Measurements from ENCODE around the gene LGMN. TPM values are rescaled to one million over a fixed set of nuclear protein-coding genes. Genes with fewer than 3 reads are reported as not detected.

LGMN gene
- total RNA-seq, 4 donors from 2014 or later = 61.8 to 77.3 (median 72.6) TPM

GRCh38 chr14:92690171-92691011, 58.0 kb downstream of the LGMN start:
- Histone ChIP-seq H3K36me3 (peaks cover 0 to 36% (median 0%) of the 10 kb centered on the region in 3 donors), H3K27ac (no peak overlapping the region), H3K9me3 (no peaks in the 10 kb centered on the region), H3K27me3 (peaks cover 0 to 14% of the 10 kb centered on the region in 2 donors), H3K4me3 (no peak overlapping the region), H3K4me1 (peaks cover 0 to 41% (median 7%) of the 10 kb centered on the region in 4 donors)
- peak in 1 of 2 donors; percentile 35 for DNase-seq (ENCODE audit: low spot score in 2 of 2)
- 73 to 77% methylated on average over 13 of the region's 13 CpGs for WGBS, 2 donors
- TF ChIP-seq CTCF (IDR thresholded peaks at IDR 0.05) (peak in 4 of 5 experiments; percentile 20 to 28 (median 22)), EP300 (IDR thresholded peaks at IDR 0.05) (no peak), POLR2A (IDR thresholded peaks at IDR 0.05) (no peak)

GRCh38 chr14:92688434-92689375, 59.7 kb downstream of the LGMN start:
- peaks cover 0 to 14% of the 10 kb centered on the region in 2 donors for H3K27me3 ChIP-seq
- WGBS, 2 donors = 85 to 86% methylated on average over 26 to 30 of the region's 30 CpGs
- no peak overlapping the region for H3K27ac ChIP-seq
- TF ChIP-seq EP300 (IDR thresholded peaks at IDR 0.05) (no peak), POLR2A (IDR thresholded peaks at IDR 0.05) (no peak), CTCF (IDR thresholded peaks at IDR 0.05) (no peak)
- H3K36me3 ChIP-seq = peaks cover 0 to 44% (median 0%) of the 10 kb centered on the region in 3 donors
- peak overlapping the region in 2 of 4 donors; percentile 37 to 49 for H3K4me3 ChIP-seq
- DNase-seq (ENCODE audit: low spot score in 2 of 2) = no peak
- no peaks in the 10 kb centered on the region for H3K9me3 ChIP-seq
- H3K4me1 ChIP-seq = peaks cover 0 to 37% (median 7%) of the 10 kb centered on the region in 4 donors

- Histone ChIP-seq H3K4me3 (peak overlapping the region; percentile 5 to 49 (median 37)), H3K36me3 (peaks cover 0 to 44% (median 0%) of the 10 kb centered on the region in 3 donors), H3K4me1 (peaks cover 0 to 28% (median 5%) of the 10 kb centered on the region in 4 donors), H3K27me3 (peaks cover 0 to 14% of the 10 kb centered on the region in 2 donors), H3K27ac (no peak overlapping the region), H3K9me3 (no peaks in the 10 kb centered on the region)
- WGBS, 2 donors = 35 to 39% methylated on average over 15 to 48 of the region's 80 CpGs
- no peak for DNase-seq (ENCODE audit: low spot score in 2 of 2)
- TF ChIP-seq EP300 (IDR thresholded peaks at IDR 0.05) = peak in 1 of 2 donors; percentile 7
- TF ChIP-seq POLR2A (IDR thresholded peaks at IDR 0.05) = no peak
These were observed 60.6 kb downstream of the LGMN start for GRCh38 chr14:92687681-92688433.

GRCh38 chr14:92686900-92687427, 61.5 kb downstream of the LGMN start:
- TF ChIP-seq CTCF (IDR thresholded peaks at IDR 0.05) = peak; percentile 77 to 99 (median 98)
- no peak for TF ChIP-seq EP300 (IDR thresholded peaks at IDR 0.05)
- TF ChIP-seq POLR2A (IDR thresholded peaks at IDR 0.05) = peak in 1 of 2 donors; percentile 6
- 8 to 17% methylated on average over 7 to 41 of the region's 45 CpGs for WGBS, 2 donors
- peaks cover 0 to 51% (median 0%) of the 10 kb centered on the region in 3 donors for H3K36me3 ChIP-seq
- H3K27me3 ChIP-seq = peaks cover 0 to 14% of the 10 kb centered on the region in 2 donors
- peak; percentile 59 to 67 for DNase-seq (ENCODE audit: low spot score in 2 of 2)
- peak overlapping the region; percentile 13 to 49 (median 37) for H3K4me3 ChIP-seq
- H3K27ac ChIP-seq = no peak overlapping the region
- no peaks in the 10 kb centered on the region for H3K9me3 ChIP-seq
- H3K4me1 ChIP-seq = peaks cover 0 to 20% (median 3%) of the 10 kb centered on the region in 4 donors

Measured in tibial nerve (tissue), 4 donors.